Activated CD4-positive, alpha-beta T cell treated with anti-CD3 and anti-CD28 coated beads for 24 hours (primary cell): ENCODE results near the gene GRIK2.
"Not testable (repeated sequence)": the region's sequence is repeated elsewhere in the genome, so short reads cannot be mapped to it uniquely, and the experiment has no call there.

Experiments used
- DNase-seq, 2 donors: peaks; one replicate each; pipeline ENCODE4 v3.0.0-alpha.2; 2020; ENCODE audit warnings: low read depth in 2 of 2

Gene GRIK2

GRCh38 chr6:102015431-102015830 lies 621.9 kb downstream of the GRIK2 start:
- DNase-seq: no peak

GRCh38 chr6:102022281-102022680 lies 628.8 kb downstream of the GRIK2 start:
- DNase-seq: no peak

- DNase-seq: no peak
Observed at GRCh38 chr6:102022803-102023202, 629.3 kb downstream of the GRIK2 start.

- DNase-seq: no peak
Observed at GRCh38 chr6:102023977-102024657, 630.6 kb downstream of the GRIK2 start.

GRCh38 chr6:102026649-102027048 lies 633.1 kb downstream of the GRIK2 start:
- no peak for DNase-seq

DNA sequence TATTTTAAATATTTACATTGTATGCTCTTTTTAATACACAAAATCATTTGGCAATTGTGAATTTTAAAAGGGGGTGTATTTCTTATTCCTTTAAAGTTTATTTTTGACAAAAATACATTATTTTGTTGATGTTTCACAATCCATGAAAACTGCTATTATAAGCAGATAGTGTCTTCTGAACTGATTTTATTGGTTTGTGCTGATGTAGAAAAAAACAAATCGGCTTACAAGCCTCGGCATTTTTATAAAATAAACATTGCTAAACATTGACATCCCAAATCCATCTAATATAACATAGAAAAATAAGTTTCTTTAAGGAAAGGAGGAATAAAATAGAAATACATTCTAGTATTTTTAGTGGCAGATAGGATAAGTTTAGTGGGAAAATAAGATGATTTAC lies 634.7 kb downstream of the GRIK2 start:
- DNase-seq: no peak

- no peak for DNase-seq
Observed at GRCh38 chr6:102038964-102039363, 645.5 kb downstream of the GRIK2 start.

GRCh38 chr6:102039441-102039840 lies 645.9 kb downstream of the GRIK2 start:
- DNase-seq: no peak

DNA sequence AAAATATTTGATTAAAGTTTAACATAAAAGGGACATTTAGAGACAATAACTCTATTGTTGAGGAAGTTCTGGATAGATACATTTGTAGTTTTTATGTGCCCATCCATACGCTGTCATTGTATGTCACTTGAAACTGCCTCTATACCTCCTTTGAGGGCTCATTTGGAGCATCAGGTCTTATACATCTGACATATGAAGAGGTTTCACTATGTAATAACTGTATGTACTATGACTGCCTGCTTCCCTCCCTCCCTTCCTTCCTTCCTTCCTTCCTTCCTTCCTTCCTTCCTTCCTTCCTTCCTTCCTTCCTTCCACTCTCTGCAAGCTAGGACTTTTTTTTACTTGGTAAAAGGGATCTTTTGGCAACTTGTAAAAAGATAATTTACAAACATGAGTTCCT lies 657.5 kb downstream of the GRIK2 start:
- no peak for DNase-seq

- DNase-seq: no peak
Observed at GRCh38 chr6:102051720-102052119, 658.2 kb downstream of the GRIK2 start.

DNA sequence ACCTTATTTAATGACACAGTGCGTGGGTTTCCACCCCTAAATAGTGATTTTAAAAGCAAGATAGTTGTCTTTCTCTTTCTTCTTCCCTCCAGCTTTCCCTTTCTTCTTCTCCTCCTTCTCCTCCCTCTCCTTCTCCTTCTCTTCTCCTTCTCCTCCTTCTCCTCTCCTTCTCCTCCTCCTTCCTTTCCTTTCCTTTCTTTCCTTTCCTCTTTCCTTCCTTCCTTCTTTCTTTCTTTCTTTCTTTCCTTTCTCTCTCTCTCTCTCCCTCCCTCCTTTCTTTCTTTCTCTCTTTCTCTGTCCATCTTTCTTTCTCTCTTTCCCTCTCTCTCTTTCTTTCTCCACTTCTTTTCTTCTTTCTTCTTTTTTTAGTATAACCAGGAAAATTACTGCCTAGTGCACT lies 670.6 kb downstream of the GRIK2 start:
- no peak for DNase-seq

DNA sequence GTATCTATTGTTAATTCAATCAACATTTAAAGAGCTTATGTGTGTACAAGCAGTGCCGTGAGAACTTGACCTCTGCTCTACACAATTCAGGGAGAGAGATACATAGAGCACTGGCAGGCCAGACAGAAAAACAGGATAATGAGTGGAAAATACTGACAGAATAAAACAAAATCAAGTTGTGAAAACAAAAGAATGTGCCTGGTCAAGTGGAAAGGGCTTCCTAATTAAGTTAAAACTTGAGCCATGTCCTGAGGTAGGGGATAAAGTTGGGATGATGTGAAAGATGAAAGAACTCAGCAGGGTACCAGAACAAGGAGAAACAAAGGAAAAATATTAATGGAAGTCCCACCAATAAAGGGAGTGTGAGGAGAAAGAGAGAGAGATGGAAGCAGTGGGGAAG lies 672.8 kb downstream of the GRIK2 start:
- DNase-seq: no peak

DNA sequence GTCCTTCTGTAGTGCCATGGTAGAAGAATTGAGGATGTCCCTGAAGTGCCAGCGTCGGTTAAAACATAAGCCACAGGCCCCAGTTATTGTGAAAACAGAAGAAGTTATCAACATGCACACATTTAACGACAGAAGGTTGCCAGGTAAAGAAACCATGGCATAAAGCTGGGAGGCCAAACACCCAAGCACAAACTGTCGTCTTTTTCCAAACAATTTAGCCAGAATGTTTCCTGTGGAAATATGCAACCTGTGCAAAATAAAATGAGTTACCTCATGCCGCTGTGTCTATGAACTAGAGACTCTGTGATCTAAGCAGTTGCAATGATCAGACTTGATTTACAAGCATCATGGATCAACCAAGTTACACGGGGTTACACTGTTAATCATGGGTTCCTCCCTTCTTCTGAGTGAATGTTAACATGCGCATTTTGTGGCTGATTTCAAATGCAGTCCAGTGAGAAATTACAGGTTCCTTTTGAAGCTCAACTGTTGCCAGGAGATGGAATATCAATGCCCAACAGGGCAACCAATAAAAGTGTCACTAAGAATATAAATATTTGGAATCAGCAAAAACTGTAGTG lies 674.9 kb downstream of the GRIK2 start:
- no peak for DNase-seq

- DNase-seq: no peak
Observed at GRCh38 chr6:102075539-102075938, 682.0 kb downstream of the GRIK2 start.

DNA sequence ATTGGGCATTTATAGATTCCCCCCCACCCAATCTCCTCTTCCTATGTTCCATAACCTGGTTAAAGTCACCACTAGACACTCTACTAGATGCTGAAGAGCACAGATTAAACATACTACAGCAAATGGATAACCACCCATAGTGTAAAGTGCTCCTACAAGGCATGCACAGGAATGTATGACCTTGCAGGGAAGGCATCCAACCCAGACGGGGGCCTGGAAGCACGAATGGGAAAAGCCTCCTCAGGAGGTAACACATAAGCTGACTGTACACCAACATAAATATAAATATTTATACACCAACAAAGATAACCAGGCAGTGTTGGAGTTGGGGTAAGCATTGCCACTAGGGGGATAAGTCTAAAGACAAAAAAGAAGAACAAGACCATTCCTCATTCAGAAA lies 691.7 kb downstream of the GRIK2 start:
- DNase-seq: no peak

GRCh38 chr6:102088160-102088559 lies 694.7 kb downstream of the GRIK2 start:
- DNase-seq: not testable (repeated sequence)

- DNase-seq: no peak
Observed at GRCh38 chr6:102114402-102114801, 720.9 kb downstream of the GRIK2 start.

GRCh38 chr6:102115911-102116310 lies 722.4 kb downstream of the GRIK2 start:
- no peak for DNase-seq

DNA sequence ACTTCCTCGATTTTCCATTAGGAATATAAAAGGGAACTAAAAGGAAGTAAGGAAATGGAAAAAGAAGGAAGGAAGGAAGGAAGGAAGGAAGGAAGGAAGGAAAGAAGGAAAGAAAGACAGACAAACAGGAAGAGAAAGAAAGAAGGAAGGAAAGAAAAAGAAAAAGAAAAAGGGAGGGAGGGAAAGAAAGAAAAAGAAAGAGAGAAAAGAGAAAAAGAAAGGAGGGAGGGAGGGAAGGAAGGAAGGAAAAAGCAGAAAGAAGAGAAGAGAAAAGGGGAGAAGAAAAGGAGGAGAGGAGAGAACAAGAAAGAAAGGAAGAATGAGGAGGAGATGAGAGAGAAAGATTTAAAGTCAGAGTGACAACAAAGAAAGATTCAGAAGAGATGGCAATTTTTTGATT lies 724.5 kb downstream of the GRIK2 start:
- DNase-seq: no peak
